Heart left ventricle (tissue), 13 donors: ENCODE measurements around the gene NFX1.

ENCODE experiments used
- POLR2A ChIP-seq, 2 donors: fragments of 450-650 bp; IDR thresholded peaks; one replicate each; pipeline ENCODE4 v1.6.1; 2017; ENCODE audit warnings: antibody characterized with exemption in 2 of 2, mild to moderate bottlenecking in 2 of 2, moderate library complexity in 2 of 2
- TF ChIP-seq, protein P1 (sequence below), 12 donors: fragments of 200-600 bp; sonication (generic) in 4 of 12; IDR thresholded peaks; one replicate each; pipeline versions ENCODE4 v1.5.0 to v1.8.0; 2018 to 2022; ENCODE audit warnings: antibody characterized with exemption in 12 of 12, mild to moderate bottlenecking in 5 of 12
- donor health status: ischemic (EF 13 %, LVEDD 7.1; RV severe dilation, severe dysfunction).
- donor health status: DM: no; HTN: yes; CAD: no.
- donor health status: DM: no; HTN: no; CAD: no.
- donor health status: ischemic (EF 25% LVEDD 6.9; RV normal size, moderate dysfunction).
- donor health status: ischemic (EF 25% LVEDD 5.7; RV mildly dilated, moderate dysfunction).
- donor health status: ischemic (EF 35%, LVEDD 5.7; RV mildly dilated, moderate dysfunction).
- donor health status: nonischemic (EF 11% LVEDD 7.7; RV severe dilation, severe dysfunction).
- donor health status: DM: yes; HTN: yes; CAD: no.
- donor health status: PGD.
- donor health status: ischemic (EF 29% LVEDD 5.4; RV normal size, mild dysfunction).
- donor health status: nonischemic (EF 23%, LVEDD 6.1; RV moderate dilation, normal function).

DNA sequence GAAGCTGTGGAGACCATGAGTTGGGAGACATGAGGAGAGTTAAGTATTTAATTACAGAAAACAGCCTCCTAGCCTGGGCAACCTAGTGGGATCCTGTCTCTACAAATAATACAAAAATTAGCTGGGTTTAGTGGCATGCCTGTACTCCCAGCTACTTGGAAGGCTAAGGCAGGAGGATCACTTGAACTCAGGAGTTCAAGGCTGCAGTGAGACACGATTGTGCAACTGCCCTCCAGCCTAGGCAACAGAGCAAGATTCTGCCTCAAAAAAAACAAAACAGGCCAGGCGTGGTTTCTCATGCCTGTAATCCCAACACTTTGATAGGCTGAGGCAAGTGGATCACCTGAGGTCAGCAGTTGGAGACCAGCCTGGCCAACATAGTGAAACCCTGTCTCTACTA, 59.4 kb downstream of the NFX1 start:
- TF ChIP-seq, protein P1, sequence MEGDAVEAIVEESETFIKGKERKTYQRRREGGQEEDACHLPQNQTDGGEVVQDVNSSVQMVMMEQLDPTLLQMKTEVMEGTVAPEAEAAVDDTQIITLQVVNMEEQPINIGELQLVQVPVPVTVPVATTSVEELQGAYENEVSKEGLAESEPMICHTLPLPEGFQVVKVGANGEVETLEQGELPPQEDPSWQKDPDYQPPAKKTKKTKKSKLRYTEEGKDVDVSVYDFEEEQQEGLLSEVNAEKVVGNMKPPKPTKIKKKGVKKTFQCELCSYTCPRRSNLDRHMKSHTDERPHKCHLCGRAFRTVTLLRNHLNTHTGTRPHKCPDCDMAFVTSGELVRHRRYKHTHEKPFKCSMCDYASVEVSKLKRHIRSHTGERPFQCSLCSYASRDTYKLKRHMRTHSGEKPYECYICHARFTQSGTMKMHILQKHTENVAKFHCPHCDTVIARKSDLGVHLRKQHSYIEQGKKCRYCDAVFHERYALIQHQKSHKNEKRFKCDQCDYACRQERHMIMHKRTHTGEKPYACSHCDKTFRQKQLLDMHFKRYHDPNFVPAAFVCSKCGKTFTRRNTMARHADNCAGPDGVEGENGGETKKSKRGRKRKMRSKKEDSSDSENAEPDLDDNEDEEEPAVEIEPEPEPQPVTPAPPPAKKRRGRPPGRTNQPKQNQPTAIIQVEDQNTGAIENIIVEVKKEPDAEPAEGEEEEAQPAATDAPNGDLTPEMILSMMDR (IDR thresholded peaks at IDR 0.05), result no peak
- no peak for TF ChIP-seq POLR2A (IDR thresholded peaks at IDR 0.05)
